ENCODE measurements around the gene XAGE3.

XAGE3 gene

GRCh38 chrX:52839137-52839536 lies 28.7 kb downstream of the XAGE3 start:
- DNase-seq = no peak

- DNase-seq = no peak
Observed at GRCh38 chrX:52830551-52830950, 37.3 kb downstream of the XAGE3 start.

GRCh38 chrX:52824608-52825007 lies 43.3 kb downstream of the XAGE3 start:
- DNase-seq = no peak

GRCh38 chrX:52821079-52821760 lies 46.7 kb downstream of the XAGE3 start:
- DNase-seq = no peak

- no peak for DNase-seq
Observed at GRCh38 chrX:52819788-52820187, 48.1 kb downstream of the XAGE3 start.
